ENCODE measurements around the gene TMED8.

DNA sequence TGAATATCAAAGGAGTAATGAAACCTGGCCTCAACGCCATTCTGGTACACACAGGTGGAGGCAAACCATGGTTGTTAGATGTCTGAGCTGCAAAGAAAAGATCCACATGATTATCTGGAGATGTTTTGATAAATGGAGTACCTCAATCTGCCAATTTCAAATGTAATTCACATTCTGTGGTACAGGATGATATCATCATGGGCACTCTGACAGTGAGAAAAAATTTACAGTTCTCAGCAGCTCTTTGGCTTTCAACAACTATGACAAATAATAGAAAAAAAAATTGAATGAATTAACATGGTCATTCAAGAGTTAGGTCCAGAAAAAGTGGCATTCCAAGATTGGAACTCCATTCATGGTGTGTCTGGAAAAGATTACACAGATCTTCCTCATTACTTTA is 17.3 kb downstream of the TMED8 start:
- TF ChIP-seq EZH2 (IDR thresholded peaks at IDR 0.05; ENCODE audit: borderline replicate concordance, insufficient read depth, low read depth, low read length, poor library complexity, severe bottlenecking) = no peak
- TF ChIP-seq, protein P1, sequence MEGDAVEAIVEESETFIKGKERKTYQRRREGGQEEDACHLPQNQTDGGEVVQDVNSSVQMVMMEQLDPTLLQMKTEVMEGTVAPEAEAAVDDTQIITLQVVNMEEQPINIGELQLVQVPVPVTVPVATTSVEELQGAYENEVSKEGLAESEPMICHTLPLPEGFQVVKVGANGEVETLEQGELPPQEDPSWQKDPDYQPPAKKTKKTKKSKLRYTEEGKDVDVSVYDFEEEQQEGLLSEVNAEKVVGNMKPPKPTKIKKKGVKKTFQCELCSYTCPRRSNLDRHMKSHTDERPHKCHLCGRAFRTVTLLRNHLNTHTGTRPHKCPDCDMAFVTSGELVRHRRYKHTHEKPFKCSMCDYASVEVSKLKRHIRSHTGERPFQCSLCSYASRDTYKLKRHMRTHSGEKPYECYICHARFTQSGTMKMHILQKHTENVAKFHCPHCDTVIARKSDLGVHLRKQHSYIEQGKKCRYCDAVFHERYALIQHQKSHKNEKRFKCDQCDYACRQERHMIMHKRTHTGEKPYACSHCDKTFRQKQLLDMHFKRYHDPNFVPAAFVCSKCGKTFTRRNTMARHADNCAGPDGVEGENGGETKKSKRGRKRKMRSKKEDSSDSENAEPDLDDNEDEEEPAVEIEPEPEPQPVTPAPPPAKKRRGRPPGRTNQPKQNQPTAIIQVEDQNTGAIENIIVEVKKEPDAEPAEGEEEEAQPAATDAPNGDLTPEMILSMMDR (IDR thresholded peaks at IDR 0.05) = no peak

Measured in B cell (primary cell).